IMR-90 (cell line): ENCODE results near the gene CDH2.

ENCODE experiments used
- BHLHE40 ChIP-seq: fragments of 150-350 bp; IDR thresholded peaks from 2 replicates; pipeline ENCODE4 v1.6.1; 2016; ENCODE audit warnings: mild to moderate bottlenecking, low read depth, low read length
- CEBPB ChIP-seq: IDR thresholded peaks from 2 replicates; pipeline ENCODE4 v1.6.1; 2012; ENCODE audit warnings: low read depth, low read length, improper control_type of control experiment
- FOS ChIP-seq: fragments of 150-350 bp; IDR thresholded peaks from 2 replicates; pipeline ENCODE4 v1.6.1; 2016; ENCODE audit warnings: low read depth, low read length
- MAZ ChIP-seq: IDR thresholded peaks from 2 replicates; pipeline ENCODE4 v1.6.1; 2012; ENCODE audit warnings: low read depth, mild to moderate bottlenecking, low read length, improper control_type of control experiment, moderate library complexity, borderline replicate concordance
- MXI1 ChIP-seq: IDR thresholded peaks from 2 replicates; pipeline ENCODE4 v1.6.1; 2012; ENCODE audit warnings: low read depth, mild to moderate bottlenecking, low read length, moderate library complexity, borderline replicate concordance
- NFE2L2 ChIP-seq: fragments of 150-350 bp; IDR thresholded peaks from 2 replicates; pipeline ENCODE4 v1.6.1; 2016; ENCODE audit warnings: low read depth, mild to moderate bottlenecking, low read length
- POLR2A ChIP-seq: IDR thresholded peaks from 2 replicates; pipeline ENCODE4 v1.6.1; 2012; ENCODE audit warnings: mild to moderate bottlenecking, low read depth, low read length
- RCOR1 ChIP-seq: IDR thresholded peaks from 2 replicates; pipeline ENCODE4 v1.6.1; 2012; ENCODE audit warnings: mild to moderate bottlenecking, low read length, improper control_type of control experiment; ENCODE audit not compliant: insufficient replicate concordance
- RFX5 ChIP-seq: IDR thresholded peaks from 2 replicates; pipeline ENCODE4 v1.8.0; 2012; ENCODE audit warnings: low read depth, mild to moderate bottlenecking, low read length, moderate library complexity
- TF ChIP-seq, protein P1 (sequence below): conservative IDR thresholded peaks from 2 replicates; pipeline ENCODE4 v1.5.1; 2012; ENCODE audit warnings: mild to moderate bottlenecking, low read depth, low read length, improper control_type of control experiment
- TF ChIP-seq, protein P2 (sequence below): fragments of 150-350 bp; IDR thresholded peaks from 2 replicates; pipeline ENCODE4 v1.6.1; 2016; ENCODE audit warnings: low read depth, mild to moderate bottlenecking, low read length, moderate library complexity, borderline replicate concordance

DNA sequence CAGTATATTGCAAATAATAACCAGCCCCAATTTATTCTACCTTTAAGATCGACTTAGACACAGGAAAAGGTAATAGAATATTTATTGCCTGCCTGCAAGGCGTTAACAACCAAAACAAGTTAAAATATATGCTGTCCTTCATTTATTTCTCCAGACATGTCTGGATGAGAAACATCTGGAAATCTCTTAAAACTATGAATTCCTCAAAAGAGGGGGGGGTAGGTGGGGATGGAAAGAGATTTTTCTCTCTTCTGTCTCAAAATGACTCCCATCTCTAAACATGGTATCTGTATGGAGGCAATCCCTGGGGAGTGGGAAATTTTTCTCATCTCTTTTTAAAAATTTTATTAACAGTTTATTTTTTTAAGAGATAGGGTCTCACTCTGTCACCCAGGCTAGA is 113.0 kb downstream of the CDH2 start:
- no peak for TF ChIP-seq NFE2L2
- TF ChIP-seq, protein P1, sequence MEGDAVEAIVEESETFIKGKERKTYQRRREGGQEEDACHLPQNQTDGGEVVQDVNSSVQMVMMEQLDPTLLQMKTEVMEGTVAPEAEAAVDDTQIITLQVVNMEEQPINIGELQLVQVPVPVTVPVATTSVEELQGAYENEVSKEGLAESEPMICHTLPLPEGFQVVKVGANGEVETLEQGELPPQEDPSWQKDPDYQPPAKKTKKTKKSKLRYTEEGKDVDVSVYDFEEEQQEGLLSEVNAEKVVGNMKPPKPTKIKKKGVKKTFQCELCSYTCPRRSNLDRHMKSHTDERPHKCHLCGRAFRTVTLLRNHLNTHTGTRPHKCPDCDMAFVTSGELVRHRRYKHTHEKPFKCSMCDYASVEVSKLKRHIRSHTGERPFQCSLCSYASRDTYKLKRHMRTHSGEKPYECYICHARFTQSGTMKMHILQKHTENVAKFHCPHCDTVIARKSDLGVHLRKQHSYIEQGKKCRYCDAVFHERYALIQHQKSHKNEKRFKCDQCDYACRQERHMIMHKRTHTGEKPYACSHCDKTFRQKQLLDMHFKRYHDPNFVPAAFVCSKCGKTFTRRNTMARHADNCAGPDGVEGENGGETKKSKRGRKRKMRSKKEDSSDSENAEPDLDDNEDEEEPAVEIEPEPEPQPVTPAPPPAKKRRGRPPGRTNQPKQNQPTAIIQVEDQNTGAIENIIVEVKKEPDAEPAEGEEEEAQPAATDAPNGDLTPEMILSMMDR: no peak
- no peak for TF ChIP-seq POLR2A
- no peak for TF ChIP-seq FOS
- TF ChIP-seq BHLHE40: no peak
- TF ChIP-seq RFX5: no peak
- TF ChIP-seq MXI1: no peak
- TF ChIP-seq, protein P2, sequence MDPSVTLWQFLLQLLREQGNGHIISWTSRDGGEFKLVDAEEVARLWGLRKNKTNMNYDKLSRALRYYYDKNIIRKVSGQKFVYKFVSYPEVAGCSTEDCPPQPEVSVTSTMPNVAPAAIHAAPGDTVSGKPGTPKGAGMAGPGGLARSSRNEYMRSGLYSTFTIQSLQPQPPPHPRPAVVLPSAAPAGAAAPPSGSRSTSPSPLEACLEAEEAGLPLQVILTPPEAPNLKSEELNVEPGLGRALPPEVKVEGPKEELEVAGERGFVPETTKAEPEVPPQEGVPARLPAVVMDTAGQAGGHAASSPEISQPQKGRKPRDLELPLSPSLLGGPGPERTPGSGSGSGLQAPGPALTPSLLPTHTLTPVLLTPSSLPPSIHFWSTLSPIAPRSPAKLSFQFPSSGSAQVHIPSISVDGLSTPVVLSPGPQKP: no peak
- TF ChIP-seq CEBPB: no peak
- TF ChIP-seq MAZ: no peak
- TF ChIP-seq RCOR1: no peak
